HepG2 (cell line): ENCODE results near the gene TRIM67. TPM values are rescaled to one million over a fixed set of nuclear protein-coding genes. Genes with fewer than 3 reads are reported as not detected.

Experiments
- ATF7 ChIP-seq, 2 experiments: fragments of 450-650 bp in 1 of 2; sonication (generic) in 1 of 2; formaldehyde crosslinking in 1 of 2; IDR thresholded peaks; 2 replicates each; pipeline versions ENCODE4 v1.4.0 to v1.6.1; 2016 to 2020; ENCODE audit warnings: antibody characterized with exemption in 1 of 2, mild to moderate bottlenecking in 1 of 2, missing genetic modification reagents in 1 of 2
- CERS6 ChIP-seq: sonication (generic); formaldehyde crosslinking; IDR thresholded peaks from 2 replicates; pipeline ENCODE4 v1.5.0; 2020; ENCODE audit warnings: missing genetic modification reagents
- FOXO4 ChIP-seq: sonication (generic); formaldehyde crosslinking; conservative IDR thresholded peaks from 2 replicates; pipeline ENCODE4 v1.8.1; 2023; ENCODE audit warnings: missing genetic modification reagents
- HES4 ChIP-seq: sonication (generic); formaldehyde crosslinking; IDR thresholded peaks from 2 replicates; pipeline ENCODE4 v1.9.0; 2021; ENCODE audit warnings: mild to moderate bottlenecking, missing genetic modification reagents, borderline replicate concordance
- HNRNPH1 ChIP-seq: fragments of 200-400 bp; formaldehyde crosslinking; optimal IDR thresholded peaks from 2 replicates; pipeline ENCODE3; 2017; ENCODE audit warnings: mild to moderate bottlenecking, low read depth, low read length
- HOMEZ ChIP-seq: IDR thresholded peaks from 2 replicates; pipeline ENCODE4 v1.6.1; 2016; ENCODE audit warnings: low read depth
- KLF15 ChIP-seq: sonication (generic); formaldehyde crosslinking; IDR thresholded peaks from 2 replicates; pipeline ENCODE4 v1.8.1; 2023; ENCODE audit warnings: borderline replicate concordance, mild to moderate bottlenecking, inconsistent platforms, missing genetic modification reagents, mixed read lengths
- NFYC ChIP-seq: IDR thresholded peaks from 2 replicates; pipeline ENCODE4 v1.6.1; 2016; ENCODE audit warnings: missing genetic modification reagents, missing compliant biosample characterization
- NR2C2 ChIP-seq: sonication (generic); formaldehyde crosslinking; IDR thresholded peaks from 2 replicates; pipeline ENCODE4 v1.4.0; 2020; ENCODE audit warnings: missing genetic modification reagents, mild to moderate bottlenecking, moderate library complexity, borderline replicate concordance
- RBAK ChIP-seq: sonication (generic); formaldehyde crosslinking; IDR thresholded peaks from 2 replicates; pipeline ENCODE4 v1.5.1; 2020; ENCODE audit warnings: mild to moderate bottlenecking, missing genetic modification reagents
- RBM39 ChIP-seq: fragments of 200-400 bp; formaldehyde crosslinking; IDR thresholded peaks from one replicate; pipeline ENCODE4 v1.6.1; 2018; ENCODE audit warnings: antibody characterized with exemption, mild to moderate bottlenecking, low read depth, low read length; ENCODE audit not compliant: poor library complexity, severe bottlenecking
- REXO4 ChIP-seq: sonication (generic); formaldehyde crosslinking; IDR thresholded peaks from 2 replicates; pipeline ENCODE4 v1.8.0; 2022; ENCODE audit warnings: missing genetic modification reagents, mild to moderate bottlenecking, borderline replicate concordance
- SIN3B ChIP-seq: fragments of 150-350 bp; IDR thresholded peaks from 2 replicates; pipeline ENCODE4 v1.6.1; 2014; ENCODE audit warnings: low read length
- SKI ChIP-seq: fragments of 450-650 bp; IDR thresholded peaks from one replicate; pipeline ENCODE4 v1.6.1; 2018; ENCODE audit warnings: mild to moderate bottlenecking; ENCODE audit not compliant: partially characterized antibody
- TBP ChIP-seq: sonication (generic); formaldehyde crosslinking; IDR thresholded peaks from 2 replicates; pipeline ENCODE4 v1.5.0; 2020; ENCODE audit warnings: missing genetic modification reagents
- TBX2 ChIP-seq: sonication (generic); formaldehyde crosslinking; IDR thresholded peaks from 2 replicates; pipeline ENCODE4 v1.5.0; 2020; ENCODE audit warnings: missing genetic modification reagents, mild to moderate bottlenecking, borderline replicate concordance
- ZGPAT ChIP-seq: IDR thresholded peaks from 2 replicates; pipeline ENCODE4 v1.6.1; 2016; ENCODE audit warnings: mild to moderate bottlenecking
- ZNF282 ChIP-seq: fragments of 450-650 bp; IDR thresholded peaks from 2 replicates; pipeline ENCODE4 v1.6.1; 2018; ENCODE audit not compliant: partially characterized antibody
- ZNF296 ChIP-seq: sonication (generic); formaldehyde crosslinking; conservative IDR thresholded peaks from 2 replicates; pipeline ENCODE4 v1.5.0; 2020; ENCODE audit warnings: mild to moderate bottlenecking, missing genetic modification reagents
- ZNF501 ChIP-seq: sonication (generic); formaldehyde crosslinking; IDR thresholded peaks from 2 replicates; pipeline ENCODE4 v1.5.1; 2020; ENCODE audit warnings: mild to moderate bottlenecking, moderate library complexity, missing genetic modification reagents
- ZNF569 ChIP-seq: sonication (generic); formaldehyde crosslinking; IDR thresholded peaks from 2 replicates; pipeline ENCODE4 v1.5.0; 2020; ENCODE audit warnings: mild to moderate bottlenecking, missing genetic modification reagents, moderate library complexity, borderline replicate concordance
- ZNF761 ChIP-seq: sonication (generic); formaldehyde crosslinking; conservative IDR thresholded peaks from 2 replicates; pipeline ENCODE4 v1.4.0; 2020; ENCODE audit warnings: mild to moderate bottlenecking, missing genetic modification reagents
- ZNF782 ChIP-seq: sonication (generic); formaldehyde crosslinking; IDR thresholded peaks from 2 replicates; pipeline ENCODE4 v1.4.0; 2020; ENCODE audit warnings: missing genetic modification reagents, mild to moderate bottlenecking, borderline replicate concordance
- polyA plus RNA-seq, 8 experiments: library from polyadenylated mRNA; depleted of rRNA in 3 of 8; stranded (reverse) in 7 of 8; unstranded in 1 of 8; fragments of >200 nt; fragmentation: Illumina TruSeq in 4 of 8; extraction: Trizol in 4 of 8; gene quantifications; 2 replicates each; pipeline versions ENCODE4 v1.2.1 to v1.2.3, GENCODE V29; 2011 to 2016; ENCODE audit warnings: low read depth in 4 of 8, missing spikeins in 1 of 8, mixed read lengths in 1 of 8; ENCODE audit not compliant: insufficient read depth in 1 of 8
- total RNA-seq, 5 experiments: library from RNA; depleted of rRNA; stranded (reverse); fragments of >200 nt; fragmentation: Illumina TruSeq; extraction: Trizol; gene quantifications; 2 replicates each; pipeline ENCODE4 v1.2.3, GENCODE V29; 2016; ENCODE audit warnings: low read depth in 1 of 5

The TRIM67 gene
- total and polyA plus RNA-seq, 2 of the 13 experiments (the other 11 are each of a cell fraction or from before 2014, with no cell fraction given): not detected

GRCh38 chr1:231236208-231236591 lies 74.3 kb downstream of the TRIM67 start (continued):
- TF ChIP-seq TBP (CRISPR knock-in tag) (no peak), CERS6 (CRISPR knock-in tag) (no peak), ZNF761 (CRISPR knock-in tag) (no peak), HES4 (CRISPR knock-in tag) (no peak), ATF7 (IDR thresholded peaks at IDR 0.05) (0 out of 2 replicates have a peak, but pooled peaks have one; percentile 40), ATF7 (CRISPR knock-in tag; IDR thresholded peaks at IDR 0.05) (no peak), ZNF501 (no peak), REXO4 (CRISPR knock-in tag) (no peak), TBX2 (CRISPR knock-in tag) (0 out of 2 replicates have a peak, but pooled peaks have one; percentile 30), NR2C2 (CRISPR knock-in tag) (peak; percentile 30; the same call in 1 of the 2 replicates), ZNF296 (CRISPR knock-in tag) (no peak), KLF15 (CRISPR knock-in tag) (no peak), FOXO4 (CRISPR knock-in tag) (no peak), NFYC (CRISPR knock-in tag) (no peak), ZNF282 (no peak), SIN3B (no peak), RBM39 (no peak), RBAK (CRISPR knock-in tag) (no peak), ZGPAT (peak; percentile 71; the same call in 1 of the 2 replicates), ZNF569 (CRISPR knock-in tag) (no peak), HOMEZ (CRISPR knock-in tag) (no peak), SKI (no peak), ZNF782 (CRISPR knock-in tag) (no peak), HNRNPH1 (no peak)
